Measurements from ENCODE around the gene RNF214.

The RNF214 gene

GRCh38 chr11:117220568-117220967 is 11.9 kb upstream of the RNF214 start:
- TF ChIP-seq, protein P1, sequence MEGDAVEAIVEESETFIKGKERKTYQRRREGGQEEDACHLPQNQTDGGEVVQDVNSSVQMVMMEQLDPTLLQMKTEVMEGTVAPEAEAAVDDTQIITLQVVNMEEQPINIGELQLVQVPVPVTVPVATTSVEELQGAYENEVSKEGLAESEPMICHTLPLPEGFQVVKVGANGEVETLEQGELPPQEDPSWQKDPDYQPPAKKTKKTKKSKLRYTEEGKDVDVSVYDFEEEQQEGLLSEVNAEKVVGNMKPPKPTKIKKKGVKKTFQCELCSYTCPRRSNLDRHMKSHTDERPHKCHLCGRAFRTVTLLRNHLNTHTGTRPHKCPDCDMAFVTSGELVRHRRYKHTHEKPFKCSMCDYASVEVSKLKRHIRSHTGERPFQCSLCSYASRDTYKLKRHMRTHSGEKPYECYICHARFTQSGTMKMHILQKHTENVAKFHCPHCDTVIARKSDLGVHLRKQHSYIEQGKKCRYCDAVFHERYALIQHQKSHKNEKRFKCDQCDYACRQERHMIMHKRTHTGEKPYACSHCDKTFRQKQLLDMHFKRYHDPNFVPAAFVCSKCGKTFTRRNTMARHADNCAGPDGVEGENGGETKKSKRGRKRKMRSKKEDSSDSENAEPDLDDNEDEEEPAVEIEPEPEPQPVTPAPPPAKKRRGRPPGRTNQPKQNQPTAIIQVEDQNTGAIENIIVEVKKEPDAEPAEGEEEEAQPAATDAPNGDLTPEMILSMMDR (IDR thresholded peaks at IDR 0.05), result no peak

DNA sequence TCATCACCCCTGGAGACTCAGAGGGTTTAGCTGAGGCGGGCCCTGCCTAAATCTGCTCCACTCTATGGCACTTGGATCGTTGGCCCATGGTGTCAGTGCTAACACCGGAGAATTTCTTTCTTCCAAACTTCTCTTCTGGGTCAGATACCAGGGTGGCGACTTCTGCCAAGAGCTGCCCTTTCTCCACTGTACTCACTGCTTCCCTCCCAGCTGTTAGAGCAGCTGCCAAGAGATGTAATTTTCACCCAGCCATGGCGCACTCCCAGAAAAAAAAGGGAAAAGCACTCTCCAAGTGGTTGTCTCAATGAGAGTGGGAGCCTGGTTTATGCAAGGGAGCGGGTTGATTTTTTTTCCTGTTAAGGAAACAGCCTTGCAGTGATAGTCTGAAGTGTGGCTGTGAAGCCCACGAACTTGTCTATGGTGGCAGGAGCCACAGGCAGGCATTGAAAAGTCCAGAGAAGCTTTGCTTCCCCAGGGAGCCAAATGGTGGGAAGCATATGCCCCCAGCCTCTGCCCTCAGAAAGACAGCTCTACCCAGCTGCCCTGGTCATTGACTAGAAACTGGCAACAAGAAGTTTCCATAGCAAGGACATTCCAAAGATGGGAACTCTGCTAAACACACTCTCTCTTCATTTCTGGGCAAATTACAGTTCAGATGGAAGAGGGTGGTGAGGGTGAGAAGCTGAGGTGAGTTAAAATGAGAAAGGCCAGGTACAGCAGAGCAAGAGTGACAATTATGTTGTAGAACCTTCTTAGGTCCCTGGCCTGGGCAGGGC is 11.3 kb upstream of the RNF214 start:
- TF ChIP-seq, protein P1 (IDR thresholded peaks at IDR 0.05), result no peak

DNA sequence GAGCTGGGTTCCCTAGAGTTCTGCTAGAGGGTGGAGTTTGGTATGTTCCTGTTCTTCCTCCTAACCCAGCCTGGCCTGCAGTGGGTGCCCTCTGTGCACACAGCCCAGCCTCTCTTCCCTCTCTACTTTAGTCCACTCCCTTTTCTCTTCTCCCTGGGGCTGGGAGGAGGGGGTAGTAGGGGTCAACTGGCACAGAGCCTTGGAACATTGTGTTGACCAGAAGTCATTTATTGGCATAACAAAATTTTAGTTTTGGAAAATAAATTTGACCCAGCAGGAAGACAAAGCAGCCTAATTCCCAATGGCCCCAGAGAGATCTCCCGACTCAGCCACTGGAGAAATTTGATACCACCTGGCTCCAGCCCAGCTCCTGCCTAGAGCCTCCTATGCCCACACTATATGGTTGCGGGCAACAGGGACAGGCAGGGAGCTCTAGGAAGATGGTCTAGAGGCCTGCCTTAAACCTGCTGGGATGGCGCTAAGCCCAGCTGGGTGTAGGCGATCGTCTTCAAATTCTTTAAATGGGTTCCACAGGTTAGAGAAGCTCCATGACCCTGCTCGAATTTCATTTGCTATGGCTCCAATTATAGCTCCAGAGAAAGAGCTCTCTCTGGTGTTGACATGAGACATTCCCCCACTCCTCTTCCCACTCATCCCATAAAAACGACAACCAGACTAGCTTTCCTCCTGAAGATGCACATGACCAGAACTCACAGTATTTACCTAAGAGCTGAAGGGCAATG is 10.5 kb upstream of the RNF214 start:
- TF ChIP-seq, protein P1 (IDR thresholded peaks at IDR 0.05), result no peak

GRCh38 chr11:117222991-117223740 is 9.3 kb upstream of the RNF214 start:
- TF ChIP-seq, protein P1 (IDR thresholded peaks at IDR 0.05), result no peak

DNA sequence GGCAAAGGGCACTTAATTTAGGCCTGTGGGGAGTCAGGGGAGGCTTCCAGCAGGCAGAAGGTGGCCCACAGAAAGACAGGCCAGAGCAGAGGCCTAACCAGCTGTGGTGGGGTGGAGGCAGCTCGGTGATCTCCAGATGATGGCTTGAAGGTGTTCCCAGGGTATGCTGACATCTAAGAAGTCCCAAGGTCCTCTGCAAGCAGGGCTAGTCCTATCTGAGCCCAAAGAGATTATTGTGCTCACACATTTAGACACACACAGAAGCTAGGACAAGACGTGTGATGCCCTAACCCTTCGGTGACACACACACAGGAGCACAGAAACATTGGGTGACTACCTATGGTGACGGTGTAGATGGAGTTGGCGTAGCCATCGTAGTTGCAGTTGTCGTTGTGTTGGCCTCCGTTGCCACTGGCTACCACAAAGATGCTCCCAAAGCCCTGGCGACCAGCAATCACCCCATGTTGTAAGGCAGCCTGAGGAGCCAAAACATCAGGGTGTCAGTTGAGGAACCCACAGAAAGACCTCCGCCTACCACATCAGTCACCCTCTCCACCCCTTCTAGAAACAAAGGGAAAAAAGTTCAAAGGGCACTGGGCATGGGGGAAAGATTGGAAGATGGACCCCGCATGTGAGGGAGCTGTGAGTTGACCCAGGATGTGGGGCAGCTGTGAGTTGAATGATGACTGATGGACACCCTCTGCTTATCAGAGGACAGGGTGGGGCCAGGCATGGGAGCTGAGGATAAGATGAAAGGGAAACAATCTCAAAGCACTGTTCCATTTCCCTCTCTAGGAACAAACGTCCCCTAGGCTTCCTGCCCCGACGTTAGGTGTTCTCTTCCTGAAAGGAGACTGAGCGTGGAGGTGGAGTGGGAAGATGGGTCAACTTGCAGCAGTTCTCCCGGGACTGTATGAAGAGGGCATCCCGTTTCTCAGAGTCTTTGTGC is 8.5 kb upstream of the RNF214 start:
- TF ChIP-seq, protein P1 (IDR thresholded peaks at IDR 0.05), result no peak

GRCh38 chr11:117225553-117226170 is 6.8 kb upstream of the RNF214 start:
- TF ChIP-seq, protein P1 (IDR thresholded peaks at IDR 0.05), result no peak
